ENCODE measurements around the gene CFAP74.

CFAP74 gene, protein sequence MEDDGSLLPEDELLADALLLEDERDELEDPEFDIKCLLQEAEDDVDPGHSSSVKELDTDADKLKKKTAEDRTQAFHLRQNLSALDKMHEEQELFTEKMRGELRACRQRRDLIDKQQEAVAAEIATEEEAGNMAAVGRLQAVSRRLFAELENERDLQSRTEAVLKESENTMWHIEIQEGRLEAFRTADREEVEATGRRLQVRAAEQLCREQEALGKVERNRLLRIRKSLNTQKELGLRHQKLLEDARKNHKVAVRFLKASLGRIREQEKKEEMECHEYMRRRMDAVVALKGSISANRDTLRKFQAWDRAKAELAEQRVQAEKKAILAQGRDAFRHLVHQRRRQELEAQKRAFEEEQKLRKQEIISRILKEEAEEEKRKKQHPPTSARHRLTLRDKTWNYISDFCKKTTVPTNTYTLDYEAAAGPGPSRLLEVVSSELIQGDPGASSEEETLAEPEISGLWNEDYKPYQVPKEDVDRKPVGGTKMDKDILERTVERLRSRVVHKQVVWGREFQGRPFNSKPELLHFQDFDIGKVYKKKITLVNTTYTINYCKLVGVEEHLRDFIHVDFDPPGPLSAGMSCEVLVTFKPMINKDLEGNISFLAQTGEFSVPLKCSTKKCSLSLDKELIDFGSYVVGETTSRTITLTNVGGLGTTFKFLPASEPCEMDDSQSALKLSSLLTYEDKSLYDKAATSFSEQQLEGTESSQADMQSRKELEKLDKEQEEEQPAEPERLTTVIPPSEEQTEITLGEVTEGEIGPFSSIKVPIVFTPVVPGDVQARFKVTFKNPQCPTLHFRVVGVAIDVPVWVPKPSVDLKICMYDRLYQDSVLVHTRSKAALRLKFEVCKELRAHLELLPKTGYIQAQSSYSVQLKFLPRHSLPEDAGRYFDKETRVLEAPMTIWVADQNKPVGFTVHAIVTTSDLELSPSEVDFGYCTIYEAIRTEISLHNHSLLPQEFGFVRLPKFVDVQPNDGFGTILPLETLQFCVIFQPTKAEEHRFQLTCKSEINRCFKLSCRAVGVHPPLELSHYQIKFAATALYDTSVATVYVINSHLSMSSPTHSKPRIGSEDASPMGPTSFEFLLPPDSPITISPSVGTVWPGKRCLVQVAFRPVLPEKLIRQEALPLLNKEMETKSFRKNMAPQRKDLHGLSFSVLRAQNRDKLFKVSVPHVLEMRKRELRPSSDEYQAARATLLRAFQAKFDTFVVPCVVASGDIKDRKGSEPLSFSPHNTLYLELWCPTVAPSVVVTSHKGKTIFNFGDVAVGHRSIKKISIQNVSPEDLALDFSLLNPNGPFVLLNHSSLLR (N-terminal part only)

DNA sequence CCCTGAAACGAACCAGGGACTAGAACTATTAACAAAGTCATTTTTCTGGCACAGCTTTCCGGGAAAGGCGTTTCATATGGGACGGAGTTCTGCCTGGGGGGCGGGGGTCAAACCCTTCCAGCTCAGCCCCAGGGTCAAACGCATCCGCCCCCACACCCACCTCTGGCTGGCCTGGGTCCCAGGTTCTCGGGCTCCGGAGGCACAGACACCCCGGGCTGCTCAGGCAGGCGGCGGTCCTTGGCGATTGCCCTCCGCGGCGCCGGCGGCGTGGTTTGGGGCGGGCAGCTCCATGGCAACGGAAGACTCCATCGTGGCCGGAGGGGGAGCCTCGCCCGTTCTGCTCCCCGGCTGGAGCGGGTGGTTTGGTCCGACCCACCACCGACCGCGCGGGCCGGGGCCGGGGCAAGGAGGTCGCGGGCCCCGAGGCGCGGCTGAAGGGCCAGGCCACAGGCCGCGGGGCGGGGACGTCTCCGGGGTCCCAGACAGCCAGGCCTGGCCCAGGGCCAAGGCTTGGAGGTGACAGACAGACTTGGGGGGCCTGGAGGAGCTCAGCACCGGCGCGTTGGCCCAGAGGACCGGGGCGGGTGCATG is at the start of gene CFAP74:
Gene CFAP74 (minus strand): TSS at position 246 of the 591 bp plus-strand sequence. CDS start 12,830 bp downstream, outside the sequence.
- no peak for DNase-seq

DNA sequence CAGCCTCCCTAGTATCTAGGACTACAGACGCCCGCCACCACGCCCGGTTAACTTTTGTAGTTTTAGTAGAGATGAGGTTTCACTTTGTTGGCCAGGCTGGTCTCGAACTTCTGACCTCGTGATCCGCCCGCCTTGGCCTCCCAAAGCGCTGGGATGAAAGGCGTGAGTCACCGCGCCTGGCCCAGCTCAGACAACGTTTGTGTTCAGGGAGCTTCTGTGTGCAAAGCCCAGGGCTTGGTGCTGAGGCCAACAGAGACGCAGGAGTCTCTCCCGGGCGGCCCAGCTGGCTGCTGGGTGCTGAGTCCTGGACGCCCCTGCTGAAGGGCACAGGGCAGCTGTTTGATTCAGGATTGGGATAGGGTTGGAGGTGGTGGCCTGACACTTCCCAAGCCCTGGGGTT is 49.6 kb upstream of the CFAP74 start:
- DNase-seq, result no peak

DNA sequence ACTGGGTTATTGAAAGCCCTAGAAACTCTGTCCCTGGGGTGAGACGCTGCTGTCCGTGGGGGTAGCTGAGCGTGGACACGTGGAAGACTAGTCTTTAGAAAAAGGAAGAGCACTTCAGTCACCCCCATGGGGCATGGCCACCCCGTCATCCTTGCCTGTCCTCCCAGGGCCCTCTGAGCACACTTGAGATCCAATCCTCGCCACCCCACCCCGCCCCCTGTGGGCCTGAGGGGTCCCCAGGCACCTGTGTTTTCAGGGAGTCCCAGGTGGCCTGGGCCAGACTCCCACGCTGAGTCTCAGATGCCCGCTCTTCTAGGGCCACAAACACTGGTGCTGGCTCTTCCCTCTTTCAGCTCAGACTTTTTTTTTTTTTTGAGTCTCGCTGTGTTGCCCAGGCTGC is 49.2 kb upstream of the CFAP74 start:
- DNase-seq, result no peak

DNA sequence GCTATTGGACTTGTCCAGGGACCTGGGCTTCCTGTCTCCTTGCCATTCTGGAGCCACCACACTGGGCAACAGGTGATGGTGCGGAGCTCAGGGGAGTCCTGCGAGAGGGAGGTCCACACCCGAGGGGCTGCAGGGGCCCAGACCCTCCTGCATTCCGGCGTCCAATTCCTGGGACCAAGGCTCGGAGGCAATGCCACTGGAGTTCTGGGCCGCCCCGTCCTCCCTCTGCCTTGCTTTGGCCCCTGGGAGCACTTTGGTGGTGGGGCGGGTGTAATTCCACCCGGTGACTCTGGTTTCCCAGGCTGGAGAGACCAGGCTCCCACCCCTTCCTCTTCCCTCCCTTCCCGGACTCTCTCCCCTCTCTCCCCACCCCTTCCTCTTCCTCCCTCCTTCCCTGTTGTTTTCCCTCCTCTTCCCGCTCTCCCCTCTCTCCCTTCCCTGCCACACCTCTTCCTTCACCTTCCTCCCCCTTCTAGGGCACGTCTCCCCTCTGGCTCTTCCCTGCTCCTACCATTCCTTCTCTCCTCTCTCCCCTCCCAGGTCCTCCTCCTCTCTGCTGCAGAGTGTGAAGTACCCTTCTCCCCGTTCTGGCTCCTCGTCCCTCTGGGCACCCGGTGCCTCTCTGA is 48.6 kb upstream of the CFAP74 start:
- DNase-seq, result no peak

DNA sequence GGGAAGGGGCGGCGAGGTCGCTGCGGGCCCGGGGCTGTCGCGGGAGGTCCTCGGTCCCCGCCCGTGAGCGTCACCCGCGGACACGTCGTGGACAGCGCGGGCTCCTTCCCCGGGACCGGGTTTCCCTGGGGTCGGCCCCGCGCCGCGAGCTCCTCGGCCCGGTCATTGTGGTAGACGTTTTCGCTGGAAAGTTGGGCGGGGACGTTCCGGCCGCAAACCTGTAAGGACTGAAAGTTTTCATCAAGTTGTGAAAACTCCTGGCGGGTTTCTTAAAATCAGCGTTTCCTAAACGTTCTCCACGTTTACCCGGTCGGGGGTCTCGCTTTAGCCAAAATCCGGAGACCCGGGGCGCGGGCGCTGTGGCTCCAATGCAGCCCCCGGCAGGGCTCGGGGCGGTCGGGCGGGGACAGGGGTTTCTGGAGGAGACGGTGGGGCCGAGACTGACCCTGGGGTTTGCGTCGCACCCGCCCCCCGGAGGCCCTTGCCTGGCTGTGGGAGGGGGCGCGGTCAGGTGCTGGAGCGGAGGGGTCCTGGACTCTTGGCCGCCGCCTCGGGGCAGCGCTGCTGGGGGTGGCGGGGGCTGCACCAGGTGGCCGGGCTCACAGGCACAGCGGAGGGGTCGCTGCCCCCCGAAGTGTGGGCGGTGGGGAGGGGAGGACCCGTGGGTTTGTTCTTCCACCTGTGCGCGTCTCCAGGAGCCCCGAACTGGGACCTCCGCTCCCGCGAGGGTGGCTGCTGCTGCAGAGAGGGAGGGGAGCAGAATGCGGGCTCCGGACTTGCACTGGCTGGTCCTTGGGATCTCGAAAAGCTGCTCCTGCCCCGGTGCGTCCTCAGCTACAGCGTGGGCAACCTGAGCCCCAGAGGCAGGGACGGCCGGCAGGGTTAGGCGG is 47.5 kb upstream of the CFAP74 start:
- no peak for DNase-seq

DNA sequence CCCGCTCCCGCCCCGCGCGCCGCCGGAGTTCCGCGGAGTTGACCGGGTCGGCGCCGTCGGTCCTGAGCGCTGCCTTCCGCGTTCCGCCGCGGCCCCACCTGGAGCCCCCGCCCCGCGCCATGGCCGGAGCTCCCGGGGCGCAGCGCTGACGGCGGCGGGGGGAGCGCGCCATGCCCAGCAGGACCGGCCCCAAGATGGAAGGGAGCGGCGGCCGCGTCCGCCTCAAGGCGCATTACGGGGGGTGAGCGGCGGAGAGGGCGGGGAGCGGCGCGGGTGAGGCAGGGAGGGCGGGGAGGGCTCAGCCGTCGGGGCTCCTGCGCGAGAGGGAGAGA is 46.8 kb upstream of the CFAP74 start:
- DNase-seq, result no peak

DNA sequence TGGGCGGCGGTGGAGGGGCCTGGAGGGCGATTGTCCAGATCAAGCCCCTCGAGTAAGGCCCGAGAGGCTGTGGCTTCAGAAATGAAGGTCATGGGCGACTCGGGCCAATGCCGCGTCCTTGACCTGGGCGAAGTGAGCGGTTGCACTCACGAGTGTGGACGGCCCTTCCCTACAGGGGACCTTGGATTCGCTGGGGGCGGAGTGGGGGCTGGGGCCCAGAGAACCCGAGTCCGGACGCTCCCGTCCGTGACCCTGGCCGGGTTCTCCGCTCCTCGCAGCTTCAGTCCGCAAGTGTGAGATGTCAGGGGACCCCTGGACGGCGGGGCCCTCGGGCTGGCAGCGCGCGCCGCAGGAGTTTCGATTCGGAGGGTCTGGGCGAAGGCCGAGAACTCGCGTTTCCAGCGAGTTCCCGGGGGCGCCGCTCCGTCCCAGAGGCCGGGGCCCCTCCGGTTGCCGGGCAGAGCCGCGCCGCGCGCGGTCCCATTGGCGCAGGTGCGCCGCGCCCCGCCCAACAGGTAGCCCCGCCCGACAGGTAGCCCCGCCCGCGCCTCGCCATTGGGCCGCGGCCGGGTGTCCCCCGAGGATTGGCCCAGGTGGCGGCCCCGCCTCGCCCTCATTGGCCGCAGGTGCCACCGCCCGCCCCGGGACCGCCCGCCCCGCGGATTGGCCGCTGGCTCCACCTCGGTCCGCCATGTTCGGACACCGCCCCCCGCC is 46.3 kb upstream of the CFAP74 start, which contains the start of gene PRKCZ:
Gene PRKCZ (plus strand): TSS at position 694 of the 714 bp plus-strand sequence. CDS start 220 bp downstream, outside the sequence.
- peak; percentile 96 for DNase-seq

DNA sequence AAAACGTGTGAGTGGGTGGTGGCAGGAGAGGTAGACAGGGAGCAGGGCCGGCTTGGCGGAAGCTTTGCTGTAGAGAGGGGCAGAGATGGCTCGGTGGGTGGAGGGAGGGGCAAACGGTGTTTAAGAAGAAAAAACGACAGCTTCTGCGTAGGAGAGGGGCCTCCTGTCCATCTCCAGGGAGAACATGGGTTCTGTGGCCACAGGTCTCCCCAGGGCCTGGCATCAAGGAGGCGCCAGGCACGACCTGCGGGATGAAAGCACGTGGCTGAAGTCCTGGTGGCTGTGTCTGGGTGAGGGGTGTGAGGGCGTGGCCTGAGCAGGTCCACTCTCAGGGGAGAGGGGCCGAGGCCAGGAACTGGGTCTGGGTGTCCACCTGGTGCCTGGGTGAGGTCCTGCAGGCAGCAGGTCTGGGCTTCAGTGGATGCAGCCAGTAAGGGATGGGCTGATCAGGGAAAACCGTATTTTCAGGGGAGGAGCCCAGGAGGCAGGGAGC is 45.7 kb upstream of the CFAP74 start:
- DNase-seq, result no peak

DNA sequence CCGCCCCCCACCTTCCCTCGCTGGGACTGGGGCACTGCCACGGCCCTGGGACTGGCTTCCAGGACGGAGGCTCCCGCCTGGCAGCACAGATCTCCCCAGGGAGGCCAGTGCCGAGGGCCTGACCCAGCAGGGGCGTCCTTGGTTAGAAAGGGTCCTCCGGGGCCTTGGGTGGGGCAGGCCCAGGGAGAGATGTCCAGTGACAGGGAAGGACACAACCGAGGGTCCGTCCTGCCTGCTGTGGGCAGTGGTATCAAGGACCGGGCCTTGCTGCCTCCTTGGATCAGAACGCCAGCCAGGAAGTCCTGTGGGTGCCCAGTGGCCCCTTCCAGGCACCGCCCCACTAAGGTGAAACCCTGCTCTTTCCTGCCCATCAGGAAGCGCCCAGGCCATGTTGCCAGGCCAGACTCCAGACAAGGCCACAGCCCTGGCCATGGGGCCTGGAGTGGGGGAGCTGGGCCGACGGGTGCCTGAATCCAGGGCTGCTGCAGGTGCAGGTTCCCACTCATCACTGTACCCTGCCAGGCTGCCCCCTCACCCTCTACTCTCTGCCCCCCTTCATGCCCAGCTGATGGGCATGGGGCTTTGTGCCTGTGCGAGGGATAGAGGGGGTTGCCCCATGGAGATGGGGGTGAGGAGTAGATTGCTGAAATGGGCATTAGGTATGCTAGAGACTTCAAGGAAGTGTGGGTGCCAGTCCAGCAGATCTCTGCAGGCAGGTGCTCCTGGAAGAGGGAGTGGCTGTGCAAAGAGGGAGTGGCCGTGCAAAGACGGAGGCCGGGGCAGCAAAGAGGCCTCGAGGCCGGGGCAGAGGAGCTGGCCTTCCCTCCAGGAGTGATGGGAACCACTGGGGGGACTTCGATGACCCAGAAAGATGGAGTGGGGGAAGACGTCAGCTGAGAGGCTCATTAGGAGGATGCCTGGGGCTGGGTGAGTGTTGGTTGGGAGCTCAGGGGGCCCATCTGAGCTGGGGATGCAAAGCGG is 44.5 kb upstream of the CFAP74 start:
- no peak for DNase-seq

DNA sequence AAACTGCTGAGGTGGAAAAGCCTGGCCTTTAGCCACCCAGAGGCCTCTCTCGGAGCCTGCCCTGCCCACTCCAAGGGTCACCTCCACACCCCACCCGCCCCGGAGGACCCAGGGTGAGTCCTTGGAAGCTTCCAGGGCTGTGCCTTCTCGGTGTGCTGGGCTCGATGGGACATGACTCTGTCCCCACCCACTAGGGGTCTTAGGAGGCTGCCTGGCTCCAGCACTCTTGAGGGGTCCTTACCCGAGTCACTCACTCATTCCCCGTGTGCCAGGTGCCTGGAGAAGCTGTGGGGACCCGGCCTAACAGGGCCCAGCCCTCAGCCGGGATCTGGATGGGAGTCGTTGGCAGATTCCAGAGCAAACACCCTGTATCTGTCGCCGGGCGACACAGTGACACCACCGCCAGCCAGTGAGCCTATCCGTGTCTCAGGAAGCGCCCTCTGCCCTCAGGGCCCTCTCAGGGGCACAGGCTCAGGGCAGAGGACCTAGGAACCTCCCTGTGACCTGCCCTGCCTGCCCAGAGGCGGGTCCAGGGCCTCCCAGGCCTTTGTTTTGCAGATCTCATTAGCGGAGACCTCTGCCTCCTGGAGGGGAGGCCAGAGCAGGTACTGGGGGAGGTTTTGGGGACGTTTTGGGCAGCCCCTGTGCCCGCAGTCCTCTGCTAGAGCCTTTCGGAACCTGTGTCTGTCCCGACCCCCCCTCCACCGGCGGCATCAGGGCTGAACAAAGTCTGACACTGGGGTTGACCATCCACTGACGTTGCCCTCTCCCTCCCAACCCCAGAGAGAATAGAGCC is 43.6 kb upstream of the CFAP74 start:
- DNase-seq, result no peak

DNA sequence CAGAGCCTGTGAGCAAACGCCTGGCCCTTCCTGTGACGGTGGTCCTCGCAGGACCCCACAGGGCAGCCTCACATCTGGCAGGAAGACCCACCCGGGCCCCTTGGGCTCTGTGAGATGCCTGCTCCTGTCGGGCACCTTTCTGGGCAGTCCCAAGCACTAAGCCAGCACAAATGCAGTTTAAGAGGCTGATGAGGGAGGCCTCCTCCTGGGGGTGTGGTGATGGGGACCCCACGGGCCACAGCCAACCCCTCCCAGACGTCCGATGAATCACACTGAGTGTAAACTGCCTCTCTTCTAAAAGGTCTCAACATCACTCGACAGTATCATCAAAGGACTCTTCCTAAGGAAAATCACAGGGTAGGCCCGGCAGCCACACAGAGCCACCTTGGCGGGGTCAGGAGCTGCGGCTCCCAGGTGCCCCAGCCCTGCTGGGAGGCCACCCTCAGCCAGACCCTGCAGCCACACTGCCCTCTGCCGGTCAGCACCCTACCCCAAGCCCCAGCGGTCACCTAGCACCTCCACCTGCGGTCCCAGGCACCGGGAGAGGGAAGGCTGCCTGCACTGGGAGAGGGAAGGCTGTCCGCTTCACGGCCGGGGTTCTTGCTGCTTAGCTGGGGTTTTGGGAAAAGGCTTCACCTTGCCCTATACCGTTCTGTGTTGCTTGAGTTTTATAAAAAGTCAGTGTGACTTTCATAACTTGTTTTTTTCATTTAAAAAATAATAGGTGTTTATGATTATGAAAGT is 42.8 kb upstream of the CFAP74 start:
- DNase-seq, result peak; percentile 63

DNA sequence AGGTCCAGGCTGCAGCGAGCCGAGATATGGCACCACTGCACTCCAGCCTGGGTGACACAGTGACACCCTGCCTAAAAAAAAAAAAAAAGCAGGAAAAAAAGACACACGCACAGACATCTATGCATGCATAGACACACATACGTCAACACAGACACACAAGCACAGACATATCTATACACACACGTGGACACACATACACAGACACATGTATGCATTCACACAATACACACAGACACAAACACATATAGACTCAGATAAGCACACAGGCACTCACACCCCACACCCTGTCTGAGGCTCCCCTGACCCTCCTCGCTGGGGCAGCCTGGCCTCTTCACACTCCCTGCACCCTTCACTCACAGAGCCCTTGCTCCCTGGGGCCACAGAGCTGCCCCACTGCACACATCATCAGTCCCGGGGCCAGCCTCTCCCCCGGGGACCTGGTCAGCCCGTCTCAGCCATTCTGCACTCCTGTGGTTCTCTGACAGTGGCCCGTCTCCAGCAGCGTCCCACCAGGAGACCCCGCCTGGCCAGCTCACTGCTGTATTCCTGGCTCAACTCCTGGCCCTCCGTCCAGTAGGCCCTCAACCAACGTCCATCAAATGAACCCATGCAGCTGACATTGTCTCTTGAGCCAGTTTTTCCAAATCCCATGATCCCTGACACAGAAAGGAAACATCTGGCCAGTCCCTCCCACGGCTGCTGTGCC is 42.0 kb upstream of the CFAP74 start:
- no peak for DNase-seq

DNA sequence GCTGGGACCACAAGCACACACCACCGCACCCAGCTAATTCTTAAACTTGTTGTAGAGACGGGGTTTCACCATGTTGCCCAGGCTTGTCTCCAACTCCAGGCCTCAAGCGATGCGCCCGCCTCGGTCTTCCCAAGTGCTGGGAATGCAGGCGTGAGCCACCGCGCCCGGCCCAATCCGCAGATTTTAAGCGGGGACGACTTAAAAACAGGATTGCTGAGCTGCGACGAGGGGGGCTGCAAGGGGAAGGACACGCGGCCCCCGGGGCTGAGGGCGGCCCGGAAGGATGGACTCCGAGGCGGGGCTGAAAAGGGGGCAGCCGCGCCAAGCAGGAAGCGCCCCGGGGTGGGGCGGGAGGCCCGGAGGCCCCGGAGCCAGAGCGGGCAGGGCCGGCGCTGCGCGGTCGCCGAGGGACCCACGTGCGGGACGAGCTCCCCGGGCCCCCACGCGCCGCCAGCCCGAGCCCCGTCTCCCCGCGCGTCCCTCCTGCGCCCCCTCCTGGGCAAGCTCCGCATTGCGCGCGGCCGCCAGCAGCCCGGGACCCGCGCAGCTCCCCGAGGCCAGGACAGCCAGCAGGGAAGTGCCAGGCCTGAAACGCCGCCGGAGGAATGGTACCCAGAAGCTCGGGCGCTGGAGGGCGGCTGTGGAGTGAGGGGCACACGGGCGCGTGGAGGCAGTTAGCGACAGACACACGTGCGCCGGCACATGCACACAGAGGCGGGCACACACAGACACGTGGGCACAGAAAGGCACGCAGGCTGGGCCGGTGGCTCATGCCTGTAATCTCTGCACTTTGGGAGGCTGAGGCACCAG is 41.1 kb upstream of the CFAP74 start:
- DNase-seq, result peak; percentile 90

DNA sequence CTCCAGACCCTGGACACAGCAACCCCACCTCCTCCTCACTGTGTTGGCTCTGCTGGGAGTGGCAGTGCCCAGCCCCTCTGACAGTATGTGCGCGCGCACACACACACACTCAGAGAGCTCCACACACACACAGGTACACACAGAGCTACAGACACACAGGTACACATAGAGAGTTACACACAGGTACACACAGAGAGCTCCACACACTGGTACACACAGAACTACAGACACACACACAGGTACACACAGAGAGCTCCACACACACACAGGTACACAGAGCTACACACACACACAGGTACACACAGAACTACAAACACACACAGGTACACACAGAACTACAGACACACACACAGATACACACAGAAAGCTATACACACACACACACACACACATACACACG is 40.3 kb upstream of the CFAP74 start:
- DNase-seq, result no peak

Data from activated CD4-positive, CD25-positive, alpha-beta regulatory T cell treated with anti-CD3 and anti-CD28 coated beads, Interleukin-2, amount 50 U/mL, for 72 hours (primary cell).